Progenitor cell of endocrine pancreas (in vitro differentiated cells): ENCODE results near the gene ZSCAN5C. TPM values are rescaled to one million over a fixed set of nuclear protein-coding genes. Genes with fewer than 3 reads are reported as not detected.

Source experiments
- DNase-seq: peaks from one replicate; pipeline ENCODE4 v3.0.0; 2021; ENCODE audit warnings: low spot score; ENCODE audit not compliant: unreplicated experiment
- H3K27ac Mint-ChIP-seq: 2 replicates; pipeline ENCODE4 v1.8.0; 2021; ENCODE audit warnings: mild to moderate bottlenecking, moderate library complexity, mixed read lengths
- H3K27me3 Mint-ChIP-seq: 2 replicates; pipeline ENCODE4 v1.8.0; 2021; ENCODE audit warnings: mixed read lengths
- H3K36me3 Mint-ChIP-seq: 2 replicates; pipeline ENCODE4 v1.8.0; 2022; ENCODE audit warnings: mixed read lengths; ENCODE audit not compliant: insufficient read depth
- H3K4me1 Mint-ChIP-seq: 2 replicates; pipeline ENCODE4 v1.8.0; 2021; ENCODE audit warnings: low read depth, mixed read lengths
- H3K4me3 Mint-ChIP-seq: 2 replicates; pipeline ENCODE4 v1.8.0; 2021; ENCODE audit warnings: low read depth, mild to moderate bottlenecking, moderate library complexity, mixed read lengths
- H3K9me3 Mint-ChIP-seq: 2 replicates; pipeline ENCODE4 v1.8.0; 2021; ENCODE audit warnings: low read depth, mixed read lengths
- CTCF ChIP-seq: fragments of 200-600 bp; sonication (generic); IDR thresholded peaks from one replicate; pipeline ENCODE4 v1.5.0; 2021; ENCODE audit warnings: antibody characterized with exemption, mild to moderate bottlenecking; ENCODE audit not compliant: unreplicated experiment
- total RNA-seq: library from RNA; stranded (reverse); gene quantifications from 2 replicates; pipeline ENCODE4 v1.2.1, GENCODE V29; 2021

Gene ZSCAN5C
- total RNA-seq, 1 donor from 2014 or later: not detected

DNA sequence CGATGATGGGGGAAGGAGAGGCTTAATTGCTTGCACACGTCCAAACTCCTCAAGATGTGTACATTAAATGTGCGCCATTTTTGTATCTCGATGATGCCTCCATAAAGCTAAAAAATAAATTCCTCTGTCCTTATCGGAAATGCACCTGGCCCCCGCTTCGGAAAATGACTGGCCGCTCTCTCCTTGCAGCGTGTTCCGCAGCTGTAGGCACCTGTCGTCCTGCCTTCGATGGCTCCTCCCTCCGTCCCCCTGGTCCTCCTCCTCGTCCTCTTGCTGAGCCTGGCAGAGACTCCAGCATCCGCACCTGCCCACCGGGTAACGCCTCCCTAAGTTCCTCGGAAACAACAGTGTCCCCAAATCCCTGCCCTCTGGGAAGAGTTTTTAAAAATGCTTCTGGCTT is 25.2 kb upstream of the ZSCAN5C start:
- TF ChIP-seq CTCF: no peak
- H3K27ac Mint-ChIP-seq: no peak overlapping the region
- no peak for DNase-seq
- no peaks in the 10 kb centered on the region for H3K36me3 Mint-ChIP-seq
- no peaks in the 10 kb centered on the region for H3K9me3 Mint-ChIP-seq
- H3K4me3 Mint-ChIP-seq: no peak overlapping the region
- H3K27me3 Mint-ChIP-seq: peaks cover 28% of the 10 kb centered on the region
- no peaks in the 10 kb centered on the region for H3K4me1 Mint-ChIP-seq

DNA sequence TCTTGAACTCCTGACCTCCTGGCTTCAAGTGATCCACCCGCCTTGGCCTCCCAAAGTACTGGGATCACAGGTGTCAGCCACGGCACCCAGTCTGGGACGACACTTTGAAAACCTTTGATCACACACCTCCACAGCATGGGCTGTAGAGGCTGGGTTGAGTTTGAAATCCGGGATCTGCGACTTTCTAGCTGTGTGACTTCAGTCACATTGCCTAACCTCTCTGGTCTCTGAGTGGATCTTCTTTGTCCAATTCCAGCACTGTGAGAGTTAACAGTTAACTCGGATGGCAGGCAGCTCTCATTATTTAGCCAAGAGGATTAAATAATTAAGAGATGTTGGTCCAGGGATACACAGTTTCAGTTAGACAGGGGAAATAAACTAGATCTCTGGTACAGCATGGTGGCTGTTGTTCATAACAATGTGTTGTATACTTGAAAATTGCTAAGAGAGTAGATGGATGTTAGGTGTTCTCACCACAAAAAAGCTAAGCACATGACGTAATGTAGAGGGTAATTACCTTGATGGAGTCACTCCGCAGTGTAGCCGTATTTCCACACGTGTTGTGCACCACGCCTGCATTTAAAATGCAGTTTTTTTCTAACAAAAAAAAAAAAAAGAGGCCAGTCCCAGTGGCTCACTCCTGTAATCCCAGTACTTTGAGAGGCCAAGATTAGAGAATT is 24.4 kb upstream of the ZSCAN5C start:
- no peak for DNase-seq
- no peaks in the 10 kb centered on the region for H3K36me3 Mint-ChIP-seq
- no peak for TF ChIP-seq CTCF
- peaks cover 28% of the 10 kb centered on the region for H3K27me3 Mint-ChIP-seq
- H3K4me3 Mint-ChIP-seq: no peak overlapping the region
- no peaks in the 10 kb centered on the region for H3K4me1 Mint-ChIP-seq
- no peaks in the 10 kb centered on the region for H3K9me3 Mint-ChIP-seq
- no peak overlapping the region for H3K27ac Mint-ChIP-seq

GRCh38 chr19:56189785-56190184 is 12.3 kb upstream of the ZSCAN5C start:
- H3K4me3 Mint-ChIP-seq: no peak overlapping the region
- no peaks in the 10 kb centered on the region for H3K9me3 Mint-ChIP-seq
- no peaks in the 10 kb centered on the region for H3K36me3 Mint-ChIP-seq
- peak overlapping the region; percentile 16 for H3K27ac Mint-ChIP-seq
- H3K4me1 Mint-ChIP-seq: no peaks in the 10 kb centered on the region
- DNase-seq: no peak
- peaks cover under 1% of the 10 kb centered on the region for H3K27me3 Mint-ChIP-seq
- TF ChIP-seq CTCF: peak; percentile 18

- DNase-seq: no peak
These were observed 11.0 kb upstream of the ZSCAN5C start for GRCh38 chr19:56191115-56191514.

DNA sequence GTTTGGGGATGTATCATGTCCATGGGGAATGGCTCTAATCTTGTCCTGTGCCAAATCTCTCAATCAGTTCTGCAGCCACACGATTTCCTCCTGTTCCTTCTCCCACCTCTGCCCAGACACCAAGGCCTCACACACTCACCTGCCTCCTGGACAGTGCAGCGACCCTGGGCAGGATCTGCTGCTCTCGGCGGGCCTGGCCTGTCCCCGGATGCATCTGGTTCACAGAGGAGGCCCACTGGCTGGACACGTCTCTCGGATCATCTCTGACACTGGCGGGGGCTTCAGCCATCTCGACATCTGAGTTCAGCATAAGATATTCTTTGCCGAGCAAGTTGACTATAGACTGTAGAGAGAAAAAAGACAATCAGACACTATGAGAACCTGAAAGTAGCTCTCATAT is 10.4 kb upstream of the ZSCAN5C start:
- no peaks in the 10 kb centered on the region for H3K9me3 Mint-ChIP-seq
- no peaks in the 10 kb centered on the region for H3K27me3 Mint-ChIP-seq
- no peak overlapping the region for H3K27ac Mint-ChIP-seq
- no peak for TF ChIP-seq CTCF
- DNase-seq: no peak
- no peak overlapping the region for H3K4me3 Mint-ChIP-seq
- no peaks in the 10 kb centered on the region for H3K4me1 Mint-ChIP-seq
- H3K36me3 Mint-ChIP-seq: no peaks in the 10 kb centered on the region

More at GRCh38 chr19:56191115-56191514, 11.0 kb upstream of the ZSCAN5C start:
- no peak overlapping the region for H3K4me3 Mint-ChIP-seq
- no peaks in the 10 kb centered on the region for H3K9me3 Mint-ChIP-seq
- H3K27ac Mint-ChIP-seq: no peak overlapping the region
- H3K27me3 Mint-ChIP-seq: no peaks in the 10 kb centered on the region
- no peaks in the 10 kb centered on the region for H3K4me1 Mint-ChIP-seq
- no peaks in the 10 kb centered on the region for H3K36me3 Mint-ChIP-seq
- no peak for TF ChIP-seq CTCF
